ENCODE measurements around the gene RNF31.

The RNF31 gene

GRCh38 chr14:24207104-24207551, 59.8 kb downstream of the RNF31 start:
- H2AFZ ChIP-seq (ENCODE audit: low read length): no peak overlapping the region
- H3K79me2 ChIP-seq (ENCODE audit: low read length): peaks cover 6% of the 10 kb centered on the region
- no peak overlapping the region for H3K4me2 ChIP-seq (ENCODE audit: low read depth, low read length)
- H3K9ac ChIP-seq (ENCODE audit: low read length): no peak overlapping the region
- H3K27ac ChIP-seq (ENCODE audit: low read length): no peak overlapping the region
- DNase-seq: no peak
- no peaks in the 10 kb centered on the region for H3K27me3 ChIP-seq (replicated peaks; ENCODE audit: insufficient read depth, low read length)
- H3K4me1 ChIP-seq (ENCODE audit: low read length): no peaks in the 10 kb centered on the region
- H3K9me2 ChIP-seq (replicated peaks; ENCODE audit: insufficient read depth, low read length): no peaks in the 10 kb centered on the region
- no peaks in the 10 kb centered on the region for H3F3A ChIP-seq (ENCODE audit: insufficient read depth, low read length)
- H4K20me1 ChIP-seq (ENCODE audit: insufficient read depth, low read length): no peaks in the 10 kb centered on the region
- TF ChIP-seq, protein P1, sequence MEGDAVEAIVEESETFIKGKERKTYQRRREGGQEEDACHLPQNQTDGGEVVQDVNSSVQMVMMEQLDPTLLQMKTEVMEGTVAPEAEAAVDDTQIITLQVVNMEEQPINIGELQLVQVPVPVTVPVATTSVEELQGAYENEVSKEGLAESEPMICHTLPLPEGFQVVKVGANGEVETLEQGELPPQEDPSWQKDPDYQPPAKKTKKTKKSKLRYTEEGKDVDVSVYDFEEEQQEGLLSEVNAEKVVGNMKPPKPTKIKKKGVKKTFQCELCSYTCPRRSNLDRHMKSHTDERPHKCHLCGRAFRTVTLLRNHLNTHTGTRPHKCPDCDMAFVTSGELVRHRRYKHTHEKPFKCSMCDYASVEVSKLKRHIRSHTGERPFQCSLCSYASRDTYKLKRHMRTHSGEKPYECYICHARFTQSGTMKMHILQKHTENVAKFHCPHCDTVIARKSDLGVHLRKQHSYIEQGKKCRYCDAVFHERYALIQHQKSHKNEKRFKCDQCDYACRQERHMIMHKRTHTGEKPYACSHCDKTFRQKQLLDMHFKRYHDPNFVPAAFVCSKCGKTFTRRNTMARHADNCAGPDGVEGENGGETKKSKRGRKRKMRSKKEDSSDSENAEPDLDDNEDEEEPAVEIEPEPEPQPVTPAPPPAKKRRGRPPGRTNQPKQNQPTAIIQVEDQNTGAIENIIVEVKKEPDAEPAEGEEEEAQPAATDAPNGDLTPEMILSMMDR (IDR thresholded peaks at IDR 0.05; ENCODE audit: low read length): no peak
- TF ChIP-seq EZH2phosphoT487 (IDR thresholded peaks at IDR 0.05; ENCODE audit: low read length) (no peak), EZH2 (optimal IDR thresholded peaks at IDR 0.05; ENCODE audit: low read depth, low read length) (no peak)
- H3K9me3 ChIP-seq (replicated peaks; ENCODE audit: insufficient read depth, low read length): no peaks in the 10 kb centered on the region
- no peak overlapping the region for H3K4me3 ChIP-seq (ENCODE audit: low read length)
- no peaks in the 10 kb centered on the region for H3K36me3 ChIP-seq (replicated peaks; ENCODE audit: insufficient read depth, low read length)

DNA sequence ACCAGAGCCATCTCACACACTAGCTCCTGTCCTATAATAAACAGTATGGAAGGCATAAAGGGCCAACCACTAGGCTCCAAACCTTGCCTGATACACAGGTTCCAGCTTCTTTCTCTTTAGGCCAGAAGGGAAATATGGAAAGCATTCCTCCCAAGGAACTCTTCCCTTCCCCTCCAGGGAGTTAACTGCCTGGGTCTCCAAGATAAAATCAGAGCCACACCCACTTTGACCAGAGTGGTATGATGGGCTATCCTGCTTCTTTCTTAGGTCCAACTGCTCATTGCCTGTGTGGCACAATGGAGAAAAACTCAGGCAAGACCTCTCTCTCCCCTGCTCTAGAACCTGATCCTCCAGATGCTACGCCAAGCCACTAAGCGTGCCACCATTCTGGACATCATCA, 60.3 kb downstream of the RNF31 start:
- no peaks in the 10 kb centered on the region for H3K4me1 ChIP-seq (ENCODE audit: low read length)
- no peak overlapping the region for H3K4me3 ChIP-seq (ENCODE audit: low read length)
- peaks cover 6% of the 10 kb centered on the region for H3K79me2 ChIP-seq (ENCODE audit: low read length)
- TF ChIP-seq EZH2 (optimal IDR thresholded peaks at IDR 0.05; ENCODE audit: low read depth, low read length) (no peak), EZH2phosphoT487 (IDR thresholded peaks at IDR 0.05; ENCODE audit: low read length) (no peak)
- TF ChIP-seq, protein P1 (IDR thresholded peaks at IDR 0.05; ENCODE audit: low read length): no peak
- H4K20me1 ChIP-seq (ENCODE audit: insufficient read depth, low read length): no peaks in the 10 kb centered on the region
- H3K36me3 ChIP-seq (replicated peaks; ENCODE audit: insufficient read depth, low read length): no peaks in the 10 kb centered on the region
- H3K27ac ChIP-seq (ENCODE audit: low read length): no peak overlapping the region
- DNase-seq: no peak
- H3K9me2 ChIP-seq (replicated peaks; ENCODE audit: insufficient read depth, low read length): no peaks in the 10 kb centered on the region
- no peak overlapping the region for H3K9ac ChIP-seq (ENCODE audit: low read length)
- H3K9me3 ChIP-seq (replicated peaks; ENCODE audit: insufficient read depth, low read length): no peaks in the 10 kb centered on the region
- H3K4me2 ChIP-seq (ENCODE audit: low read depth, low read length): no peak overlapping the region
- H2AFZ ChIP-seq (ENCODE audit: low read length): no peak overlapping the region
- H3F3A ChIP-seq (ENCODE audit: insufficient read depth, low read length): no peaks in the 10 kb centered on the region
- H3K27me3 ChIP-seq (replicated peaks; ENCODE audit: insufficient read depth, low read length): no peaks in the 10 kb centered on the region
